ENCODE data around the gene CCDC187. TPM values are rescaled to one million over a fixed set of nuclear protein-coding genes. Genes with fewer than 3 reads are reported as not detected.

CCDC187 gene
- total and polyA plus RNA-seq, 2 experiments from 2014 or later: 0.13 to 1.3 TPM

DNA sequence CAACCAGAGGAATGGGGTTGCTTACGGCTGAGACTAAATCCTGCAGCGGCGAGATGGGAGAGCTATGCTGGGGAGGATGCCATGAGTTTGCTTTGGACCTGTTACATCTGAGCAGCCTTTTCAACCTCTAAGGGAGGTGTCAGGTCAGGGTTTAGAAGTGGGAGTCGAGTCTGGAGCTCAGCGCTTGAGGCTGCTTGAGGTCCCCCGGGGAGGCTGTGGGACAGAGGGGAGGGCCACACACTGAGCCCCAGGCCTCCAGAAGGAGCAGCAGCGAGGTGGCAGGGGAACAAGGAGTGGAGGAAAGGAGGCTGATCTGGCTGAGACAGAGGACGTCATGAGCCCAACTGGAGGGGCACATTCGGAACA is 56.4 kb downstream of the CCDC187 start:
- Histone ChIP-seq H3K4me1 (ENCODE audit: low read depth) (peaks cover 6% of the 10 kb centered on the region), H3K27me3 (no peaks in the 10 kb centered on the region), H3K4me3 (no peak overlapping the region), H3K27ac (no peak overlapping the region), H3K9me3 (ENCODE audit: low read depth) (no peaks in the 10 kb centered on the region), H3K36me3 (no peaks in the 10 kb centered on the region)
- no peak for DNase-seq (ENCODE audit: low read depth in 1 of 2, low spot score in 1 of 2)
- TF ChIP-seq, protein P1, sequence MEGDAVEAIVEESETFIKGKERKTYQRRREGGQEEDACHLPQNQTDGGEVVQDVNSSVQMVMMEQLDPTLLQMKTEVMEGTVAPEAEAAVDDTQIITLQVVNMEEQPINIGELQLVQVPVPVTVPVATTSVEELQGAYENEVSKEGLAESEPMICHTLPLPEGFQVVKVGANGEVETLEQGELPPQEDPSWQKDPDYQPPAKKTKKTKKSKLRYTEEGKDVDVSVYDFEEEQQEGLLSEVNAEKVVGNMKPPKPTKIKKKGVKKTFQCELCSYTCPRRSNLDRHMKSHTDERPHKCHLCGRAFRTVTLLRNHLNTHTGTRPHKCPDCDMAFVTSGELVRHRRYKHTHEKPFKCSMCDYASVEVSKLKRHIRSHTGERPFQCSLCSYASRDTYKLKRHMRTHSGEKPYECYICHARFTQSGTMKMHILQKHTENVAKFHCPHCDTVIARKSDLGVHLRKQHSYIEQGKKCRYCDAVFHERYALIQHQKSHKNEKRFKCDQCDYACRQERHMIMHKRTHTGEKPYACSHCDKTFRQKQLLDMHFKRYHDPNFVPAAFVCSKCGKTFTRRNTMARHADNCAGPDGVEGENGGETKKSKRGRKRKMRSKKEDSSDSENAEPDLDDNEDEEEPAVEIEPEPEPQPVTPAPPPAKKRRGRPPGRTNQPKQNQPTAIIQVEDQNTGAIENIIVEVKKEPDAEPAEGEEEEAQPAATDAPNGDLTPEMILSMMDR (IDR thresholded peaks at IDR 0.05; ENCODE audit: low read depth, low read length): no peak

DNA sequence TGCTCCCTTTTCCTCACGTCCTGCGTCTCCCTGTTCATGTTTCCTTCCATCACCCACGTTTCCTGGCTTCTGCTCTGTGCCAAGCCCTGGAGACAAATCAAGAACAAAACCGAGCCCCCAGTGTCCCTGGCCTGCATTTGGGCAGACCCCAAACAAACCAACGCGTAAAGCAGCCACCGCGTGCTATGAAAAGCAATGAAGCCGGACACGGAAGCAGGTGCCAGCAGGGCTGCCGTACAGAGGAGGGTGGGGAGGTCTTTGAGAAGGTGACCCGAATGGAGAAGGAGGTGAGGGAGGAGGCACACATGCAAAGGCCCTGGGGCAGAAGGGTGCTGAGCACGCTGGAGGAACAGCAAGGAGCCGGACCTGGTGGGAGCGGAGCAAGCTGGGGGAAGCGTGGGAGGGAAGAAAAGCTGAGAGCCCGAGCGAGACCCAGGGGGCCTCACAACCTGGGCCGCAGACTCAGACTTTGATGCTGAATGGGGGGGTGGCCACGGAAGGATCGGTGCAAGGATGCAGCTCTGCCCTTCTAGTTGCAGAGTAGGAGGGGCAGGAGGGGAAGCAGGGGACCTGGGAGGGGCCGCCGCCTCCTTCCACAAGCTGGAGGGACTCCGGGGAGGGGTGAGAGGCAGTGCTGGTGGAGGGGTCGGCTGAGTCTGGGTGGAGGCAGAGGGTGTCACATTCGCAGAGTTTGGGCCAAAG is 56.9 kb downstream of the CCDC187 start:
- H3K4me3 ChIP-seq: no peak overlapping the region
- peaks cover 6% of the 10 kb centered on the region for H3K4me1 ChIP-seq (ENCODE audit: low read depth)
- no peaks in the 10 kb centered on the region for H3K9me3 ChIP-seq (ENCODE audit: low read depth)
- H3K36me3 ChIP-seq: no peaks in the 10 kb centered on the region
- DNase-seq (ENCODE audit: low read depth in 1 of 2, low spot score in 1 of 2): no peak
- H3K27me3 ChIP-seq: no peaks in the 10 kb centered on the region
- no peak overlapping the region for H3K27ac ChIP-seq
- TF ChIP-seq, protein P1 (IDR thresholded peaks at IDR 0.05; ENCODE audit: low read depth, low read length): no peak

DNA sequence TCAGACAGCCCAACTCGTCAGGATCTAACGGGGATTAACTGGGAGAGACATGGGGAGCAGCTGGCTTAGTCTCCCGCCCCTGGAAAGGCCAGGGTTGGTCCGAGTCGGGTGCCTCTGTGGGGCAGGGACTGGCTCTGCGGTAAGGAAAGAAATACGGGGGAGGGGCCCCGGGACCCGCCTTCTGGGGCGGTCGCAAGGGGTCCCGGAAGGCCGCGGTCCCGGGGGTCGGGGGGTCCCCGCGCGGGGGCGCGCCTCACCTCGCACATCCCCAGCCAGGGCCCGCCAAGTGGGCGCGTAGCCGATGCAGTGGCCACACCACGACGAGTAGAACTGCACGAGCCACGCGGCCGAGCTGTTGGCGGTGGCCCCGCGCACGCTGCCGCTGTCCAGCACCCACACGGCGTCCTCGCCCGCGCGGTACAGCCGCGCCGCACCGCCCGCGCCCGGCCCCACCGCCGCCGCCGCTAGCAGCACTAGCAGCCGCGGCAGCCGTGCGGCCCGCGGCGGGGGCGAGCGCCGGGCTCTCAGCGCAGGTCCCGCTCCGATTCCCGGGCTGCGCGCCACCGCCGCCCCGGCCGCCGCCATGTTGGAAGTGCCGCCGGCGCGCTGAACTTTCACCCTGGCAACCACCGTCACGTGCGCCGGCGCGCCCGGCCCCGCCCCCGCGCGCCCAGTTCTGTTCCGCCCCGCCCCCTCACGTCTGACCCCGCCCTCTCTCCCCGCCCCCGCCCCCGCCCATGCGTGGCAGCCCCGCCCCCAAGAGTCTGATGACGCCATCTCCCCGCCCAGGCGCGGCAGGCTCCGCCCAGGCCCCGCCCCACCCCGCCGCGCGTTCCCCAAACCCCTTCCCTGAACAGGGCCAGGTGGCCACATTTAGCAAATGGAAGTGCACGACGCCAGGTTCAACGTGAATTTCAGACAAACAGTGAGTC is 58.4 kb downstream of the CCDC187 start, which contains the start of gene QSOX2:
QSOX2 (minus strand) TSS at position 594 of the 932 bp plus-strand sequence; CDS start at position 585, 9 bp downstream.
- Histone ChIP-seq H3K36me3 (no peaks in the 10 kb centered on the region), H3K27ac (no peak within 1 kb of the TSS), H3K9me3 (ENCODE audit: low read depth) (no peaks in the 10 kb centered on the region), H3K4me1 (ENCODE audit: low read depth) (peaks cover 6% of the 10 kb centered on the region), H3K27me3 (no peaks in the 10 kb centered on the region), H3K4me3 (peak within 1 kb of the TSS; percentile 64)
- peak; percentile 86 for DNase-seq (ENCODE audit: low read depth in 1 of 2, low spot score in 1 of 2)
- TF ChIP-seq, protein P1 (IDR thresholded peaks at IDR 0.05; ENCODE audit: low read depth, low read length): no peak

DNA sequence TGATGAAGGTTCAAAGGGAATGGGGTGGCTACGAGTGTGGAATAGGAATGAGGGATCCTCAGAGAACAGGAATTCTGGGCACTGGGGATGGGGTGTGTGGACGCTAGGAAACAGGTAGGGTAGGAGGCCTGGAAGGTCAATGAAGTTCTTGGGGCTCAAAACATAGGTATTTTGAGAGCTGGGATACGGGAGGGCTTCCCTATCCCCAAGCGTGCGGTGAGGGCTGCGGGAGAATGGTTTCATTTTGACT is 59.0 kb downstream of the CCDC187 start:
- H3K36me3 ChIP-seq: no peaks in the 10 kb centered on the region
- TF ChIP-seq, protein P1 (IDR thresholded peaks at IDR 0.05; ENCODE audit: low read depth, low read length): no peak
- no peak for DNase-seq (ENCODE audit: low read depth in 1 of 2, low spot score in 1 of 2)
- H3K27ac ChIP-seq: no peak overlapping the region
- H3K4me1 ChIP-seq (ENCODE audit: low read depth): peaks cover 12% of the 10 kb centered on the region
- H3K9me3 ChIP-seq (ENCODE audit: low read depth): no peaks in the 10 kb centered on the region
- H3K4me3 ChIP-seq: peak overlapping the region; percentile 64
- H3K27me3 ChIP-seq: no peaks in the 10 kb centered on the region

DNA sequence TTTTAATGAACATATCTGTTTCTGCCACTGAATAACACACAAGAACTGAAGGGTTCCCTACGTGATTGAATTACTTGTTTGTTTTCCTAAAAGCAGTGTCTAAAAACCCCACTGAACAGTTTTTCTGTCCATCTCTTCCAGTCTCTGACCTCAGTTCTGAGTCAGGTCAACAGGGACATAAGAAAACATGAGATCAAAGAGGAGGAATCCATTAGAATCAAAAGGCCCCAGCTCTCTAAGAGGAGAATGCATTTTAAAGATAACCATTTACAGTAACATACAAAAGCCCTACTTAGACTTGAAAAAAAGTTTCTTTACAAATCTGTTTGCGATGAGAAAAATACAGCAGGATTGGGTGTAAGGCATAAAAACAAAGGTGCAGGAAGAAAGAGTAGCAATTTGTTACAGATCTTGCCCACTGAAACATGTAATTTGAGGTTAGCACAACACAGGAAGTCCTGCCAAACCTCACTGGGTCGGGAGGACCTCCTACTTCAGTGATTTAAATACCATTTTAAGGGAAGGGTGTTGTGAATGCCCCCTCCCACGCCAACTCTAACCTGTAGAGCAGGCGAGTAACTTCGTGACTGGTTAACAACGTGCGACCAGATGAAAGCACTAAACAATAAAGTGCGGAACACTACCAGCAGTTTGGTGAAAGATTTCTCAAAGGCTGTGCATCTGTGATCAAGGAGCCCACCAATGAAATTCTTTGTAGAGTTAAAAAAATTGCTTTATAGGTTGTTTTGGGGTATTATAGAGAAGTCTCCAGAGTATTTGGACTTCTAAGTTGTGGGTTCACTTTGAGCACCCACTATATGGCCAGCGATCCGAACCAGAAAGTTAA is 59.5 kb downstream of the CCDC187 start:
- TF ChIP-seq, protein P1 (IDR thresholded peaks at IDR 0.05; ENCODE audit: low read depth, low read length): no peak
- H3K4me1 ChIP-seq (ENCODE audit: low read depth): peaks cover 15% of the 10 kb centered on the region
- no peaks in the 10 kb centered on the region for H3K27me3 ChIP-seq
- H3K9me3 ChIP-seq (ENCODE audit: low read depth): no peaks in the 10 kb centered on the region
- H3K36me3 ChIP-seq: no peaks in the 10 kb centered on the region
- DNase-seq (ENCODE audit: low read depth in 1 of 2, low spot score in 1 of 2): no peak
- H3K4me3 ChIP-seq: peak overlapping the region; percentile 64
- H3K27ac ChIP-seq: no peak overlapping the region

All from cardiac muscle cell (in vitro differentiated cells and primary cell).